Vagina (tissue), 2 donors: Measurements from ENCODE around the gene HMSD.

Source experiments
- POLR2A ChIP-seq, 2 donors: fragments of 450-650 bp; IDR thresholded peaks; one replicate each; pipeline ENCODE4 v1.6.1; 2017; ENCODE audit warnings: antibody characterized with exemption in 2 of 2, mild to moderate bottlenecking in 2 of 2, moderate library complexity in 2 of 2
- TF ChIP-seq, protein P1 (sequence below), 3 experiments: fragments of 450-650 bp in 2 of 3; fragments of 200-600 bp in 1 of 3; sonication (generic) in 1 of 3; IDR thresholded peaks; one replicate each; pipeline ENCODE4 v1.5.1; 2017 to 2019; ENCODE audit warnings: antibody characterized with exemption in 3 of 3, mild to moderate bottlenecking in 2 of 3, moderate library complexity in 2 of 3

GRCh38 chr18:63947051-63947790, 1.9 kb upstream of the HMSD start:
- TF ChIP-seq POLR2A (IDR thresholded peaks at IDR 0.05): no peak
- TF ChIP-seq, protein P1, sequence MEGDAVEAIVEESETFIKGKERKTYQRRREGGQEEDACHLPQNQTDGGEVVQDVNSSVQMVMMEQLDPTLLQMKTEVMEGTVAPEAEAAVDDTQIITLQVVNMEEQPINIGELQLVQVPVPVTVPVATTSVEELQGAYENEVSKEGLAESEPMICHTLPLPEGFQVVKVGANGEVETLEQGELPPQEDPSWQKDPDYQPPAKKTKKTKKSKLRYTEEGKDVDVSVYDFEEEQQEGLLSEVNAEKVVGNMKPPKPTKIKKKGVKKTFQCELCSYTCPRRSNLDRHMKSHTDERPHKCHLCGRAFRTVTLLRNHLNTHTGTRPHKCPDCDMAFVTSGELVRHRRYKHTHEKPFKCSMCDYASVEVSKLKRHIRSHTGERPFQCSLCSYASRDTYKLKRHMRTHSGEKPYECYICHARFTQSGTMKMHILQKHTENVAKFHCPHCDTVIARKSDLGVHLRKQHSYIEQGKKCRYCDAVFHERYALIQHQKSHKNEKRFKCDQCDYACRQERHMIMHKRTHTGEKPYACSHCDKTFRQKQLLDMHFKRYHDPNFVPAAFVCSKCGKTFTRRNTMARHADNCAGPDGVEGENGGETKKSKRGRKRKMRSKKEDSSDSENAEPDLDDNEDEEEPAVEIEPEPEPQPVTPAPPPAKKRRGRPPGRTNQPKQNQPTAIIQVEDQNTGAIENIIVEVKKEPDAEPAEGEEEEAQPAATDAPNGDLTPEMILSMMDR (IDR thresholded peaks at IDR 0.05): no peak
